GM23248 (cell line): ENCODE results near the gene ZSWIM3. TPM values are rescaled to one million over a fixed set of nuclear protein-coding genes. Genes with fewer than 3 reads are reported as not detected.
"Not testable (repeated sequence)": the region's sequence is repeated elsewhere in the genome, so short reads cannot be mapped to it uniquely, and the experiment has no call there.

Experiments
- DNase-seq: peaks from one replicate; pipeline ENCODE4 v3.0.0-alpha.2; 2015
- H2AFZ ChIP-seq: fragments of 200-600 bp; sonication (generic); 2 replicates; pipeline ENCODE4 v1.6.1; 2016; ENCODE audit warnings: antibody characterized with exemption
- H3F3A ChIP-seq: fragments of 200-600 bp; sonication (generic); 2 replicates; pipeline ENCODE4 v1.6.1; 2016; ENCODE audit warnings: mild to moderate bottlenecking, antibody characterized with exemption, mixed run types; ENCODE audit not compliant: insufficient read depth
- H3K27ac ChIP-seq: fragments of 200-600 bp; sonication (generic); 2 replicates; pipeline ENCODE4 v1.5.1; 2016; ENCODE audit warnings: mild to moderate bottlenecking
- H3K27me3 ChIP-seq: fragments of 200-600 bp; sonication (generic); replicated peaks from 2 replicates; pipeline ENCODE4 v1.6.1; 2016; ENCODE audit warnings: mild to moderate bottlenecking; ENCODE audit not compliant: insufficient read depth
- H3K36me3 ChIP-seq: fragments of 200-600 bp; sonication (generic); 2 replicates; pipeline ENCODE4 v1.6.1; 2016; ENCODE audit warnings: low read depth, mild to moderate bottlenecking
- H3K4me1 ChIP-seq: fragments of 200-600 bp; sonication (generic); 2 replicates; pipeline ENCODE4 v1.6.1; 2016; ENCODE audit warnings: mild to moderate bottlenecking; ENCODE audit not compliant: insufficient read depth
- H3K4me2 ChIP-seq: fragments of 200-600 bp; sonication (generic); one replicate; pipeline ENCODE4 v1.6.1; 2016; ENCODE audit warnings: mild to moderate bottlenecking; ENCODE audit not compliant: unreplicated experiment
- H3K4me3 ChIP-seq: fragments of 200-600 bp; sonication (generic); 2 replicates; pipeline ENCODE4 v1.5.1; 2016; ENCODE audit warnings: mild to moderate bottlenecking
- H3K79me2 ChIP-seq: fragments of 200-600 bp; sonication (generic); 2 replicates; pipeline ENCODE4 v1.6.1; 2016; ENCODE audit warnings: mild to moderate bottlenecking; ENCODE audit not compliant: insufficient read depth
- H3K9ac ChIP-seq: fragments of 200-600 bp; sonication (generic); 2 replicates; pipeline ENCODE4 v1.6.1; 2016; ENCODE audit warnings: mild to moderate bottlenecking
- H3K9me2 ChIP-seq: fragments of 200-600 bp; sonication (generic); 2 replicates; pipeline ENCODE4 v1.6.1; 2016; ENCODE audit warnings: mixed run types, mild to moderate bottlenecking, moderate library complexity; ENCODE audit not compliant: insufficient read depth
- H3K9me3 ChIP-seq: fragments of 200-600 bp; sonication (generic); one replicate; pipeline ENCODE4 v1.6.1; 2017; ENCODE audit warnings: low read depth
- H4K20me1 ChIP-seq: fragments of 200-600 bp; sonication (generic); 2 replicates; pipeline ENCODE4 v1.6.0; 2016; ENCODE audit not compliant: insufficient read depth
- EZH2 ChIP-seq: fragments of 200-600 bp; sonication (generic); IDR thresholded peaks from 2 replicates; pipeline ENCODE4 v1.6.1; 2018; ENCODE audit warnings: antibody characterized with exemption, mild to moderate bottlenecking; ENCODE audit not compliant: insufficient read depth, poor library complexity, severe bottlenecking
- EZH2phosphoT487 ChIP-seq: fragments of 200-600 bp; sonication (generic); IDR thresholded peaks from 2 replicates; pipeline ENCODE4 v1.6.1; 2018; ENCODE audit warnings: antibody characterized with exemption, moderate library complexity, mild to moderate bottlenecking, low read depth; ENCODE audit not compliant: insufficient read depth
- WGBS, 2 experiments: methylation state at CpG; one replicate each; pipeline ENCODE4 v1.1.6; 2015 to 2017; ENCODE audit warnings: low lambda C conversion rate in 2 of 2, low coverage in 1 of 2; ENCODE audit errors: missing lambda C conversion rate in 2 of 2; 5-methylcytosine and 5-hydroxymethylcytosine counted together
- in situ Hi-C: fragments of 300-500 bp; cut with MboI; formaldehyde crosslinking; loops from 2 replicates; pipeline ENCODE4 v1.15.0; 2020
- polyA plus RNA-seq: library from polyadenylated mRNA; unstranded; fragments of >200 nt; fragmentation: Nextera tagmentation; extraction: Ambion mirVana; gene quantifications from 2 replicates; pipeline ENCODE4 v1.2.1, GENCODE V29; 2016
- total RNA-seq: library from RNA; depleted of rRNA; stranded (reverse); fragments of >200 nt; shearing (Covaris generic); gene quantifications from 2 replicates; pipeline ENCODE4 v1.2.3, GENCODE V29; 2014

The ZSWIM3 gene
- total and polyA plus RNA-seq, 2 experiments from 2014 or later = 1.9 to 4.3 TPM

DNA sequence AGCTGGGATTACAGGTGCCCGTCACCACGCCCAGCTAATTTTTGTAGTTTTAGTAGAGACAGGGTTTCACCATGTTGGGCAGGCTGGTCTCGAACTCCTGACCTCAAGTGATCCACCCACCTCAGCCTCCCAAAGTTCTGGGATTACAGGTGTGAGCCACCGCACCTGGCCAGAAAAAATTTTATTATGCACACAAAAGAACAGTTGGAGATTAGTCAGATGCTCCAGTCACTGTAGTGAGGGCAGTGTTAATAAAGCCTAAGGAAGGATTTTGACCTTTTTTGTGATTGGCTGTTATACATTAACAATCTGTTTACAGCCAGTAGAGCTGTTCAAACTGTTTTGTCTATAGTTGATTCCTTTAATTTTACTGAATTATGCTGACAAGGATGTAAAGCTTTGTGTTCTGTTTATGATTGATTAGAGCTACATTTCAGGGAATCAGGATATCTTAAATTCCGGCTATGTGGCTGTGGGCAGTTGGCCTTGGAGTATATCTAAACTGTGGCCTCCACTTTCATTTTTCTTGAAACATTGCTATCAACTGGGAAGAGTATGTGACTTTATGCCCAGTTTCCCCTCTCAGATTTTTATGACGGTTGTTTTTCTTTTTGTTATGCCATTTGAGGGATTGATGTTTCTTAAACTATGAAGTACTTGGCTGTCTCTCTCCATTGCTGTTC, 9.9 kb downstream of the ZSWIM3 start:
- Histone ChIP-seq H3K36me3 (no peaks in the 10 kb centered on the region), H3K9me2 (no peaks in the 10 kb centered on the region), H4K20me1 (no peaks in the 10 kb centered on the region), H3K4me3 (peak overlapping the region; percentile 19; the same call in 1 of the 2 replicates), H3K4me1 (peaks cover 15% of the 10 kb centered on the region), H3K9me3 (no peaks in the 10 kb centered on the region), H3K27me3 (no peaks in the 10 kb centered on the region), H3F3A (peaks cover 14% of the 10 kb centered on the region; the same call in 1 of the 2 replicates), H3K4me2 (peak overlapping the region; percentile 62), H3K27ac (peak overlapping the region; percentile 75), H2AFZ (no peak overlapping the region), H3K79me2 (0 out of 2 replicates have a peak, but pooled peaks cover 3% of the 10 kb centered on the region), H3K9ac (peak overlapping the region; percentile 49)
- in situ Hi-C loops = no loop called here
- no peak for DNase-seq
- TF ChIP-seq EZH2phosphoT487 = no peak
- TF ChIP-seq EZH2 = no peak
- WGBS, 2 experiments = 93 to 94% methylated on average over 6 of the region's 6 CpGs

- Histone ChIP-seq H3F3A (peaks cover 14% of the 10 kb centered on the region; the same call in 1 of the 2 replicates), H3K27me3 (no peaks in the 10 kb centered on the region), H3K27ac (peak overlapping the region; percentile 75), H3K4me1 (peaks cover 15% of the 10 kb centered on the region), H3K4me3 (peak overlapping the region; percentile 19; the same call in 1 of the 2 replicates), H2AFZ (no peak overlapping the region), H3K4me2 (peak overlapping the region; percentile 62), H3K9ac (peak overlapping the region; percentile 49), H3K36me3 (no peaks in the 10 kb centered on the region), H3K79me2 (0 out of 2 replicates have a peak, but pooled peaks cover 3% of the 10 kb centered on the region), H3K9me2 (no peaks in the 10 kb centered on the region), H3K9me3 (no peaks in the 10 kb centered on the region), H4K20me1 (no peaks in the 10 kb centered on the region)
- peak; percentile 82 for DNase-seq
- TF ChIP-seq EZH2 (no peak), EZH2phosphoT487 (no peak)
- in situ Hi-C loops = no loop called here
These were observed 10.4 kb downstream of the ZSWIM3 start for GRCh38 chr20:45867819-45868176.

DNA sequence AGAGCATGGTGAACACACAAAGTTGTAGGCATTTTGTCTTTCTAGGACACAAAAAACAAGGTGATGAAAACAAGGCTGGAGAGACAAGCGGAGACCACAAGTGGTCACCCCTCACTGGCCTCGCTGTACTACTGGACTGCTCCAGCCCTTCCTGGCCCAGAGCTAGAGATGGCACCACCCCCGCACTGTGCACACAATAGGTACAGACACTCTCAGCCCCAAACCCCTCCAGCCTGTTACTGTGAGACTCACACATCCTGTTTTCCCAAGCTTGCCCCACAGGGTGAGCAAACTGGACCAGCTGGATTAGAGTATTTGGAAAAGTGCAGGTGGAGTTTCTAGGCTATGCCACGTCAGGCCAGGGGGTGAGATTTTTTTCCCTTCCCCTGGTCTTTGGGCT, 15.2 kb downstream of the ZSWIM3 start:
- H3K36me3 ChIP-seq = no peaks in the 10 kb centered on the region
- 84 to 92% methylated on average over 4 of the region's 4 CpGs for WGBS, 2 experiments
- no peak overlapping the region for H3K4me3 ChIP-seq
- H3K27ac ChIP-seq = no peak overlapping the region
- H4K20me1 ChIP-seq = no peaks in the 10 kb centered on the region
- peaks cover 7% of the 10 kb centered on the region; the same call in 1 of the 2 replicates for H3F3A ChIP-seq
- TF ChIP-seq EZH2phosphoT487 (no peak), EZH2 (no peak)
- H3K4me1 ChIP-seq = peaks cover 9% of the 10 kb centered on the region
- no peak overlapping the region for H3K9ac ChIP-seq
- no peak for DNase-seq
- no peak overlapping the region for H2AFZ ChIP-seq
- no peaks in the 10 kb centered on the region for H3K9me2 ChIP-seq
- no peaks in the 10 kb centered on the region for H3K9me3 ChIP-seq
- in situ Hi-C loops = no loop called here
- H3K79me2 ChIP-seq = 0 out of 2 replicates have a peak, but pooled peaks cover 3% of the 10 kb centered on the region
- H3K27me3 ChIP-seq = no peaks in the 10 kb centered on the region
- H3K4me2 ChIP-seq = no peak overlapping the region

GRCh38 chr20:45873409-45874103, 16.1 kb downstream of the ZSWIM3 start:
- no peak for TF ChIP-seq EZH2
- no peak for TF ChIP-seq EZH2phosphoT487
- Histone ChIP-seq H2AFZ (no peak overlapping the region), H4K20me1 (no peaks in the 10 kb centered on the region), H3K27me3 (no peaks in the 10 kb centered on the region), H3K4me2 (no peak overlapping the region), H3K4me3 (no peak overlapping the region), H3K9me3 (no peaks in the 10 kb centered on the region), H3K9me2 (no peaks in the 10 kb centered on the region), H3K9ac (no peak overlapping the region), H3K27ac (no peak overlapping the region), H3K79me2 (0 out of 2 replicates have a peak, but pooled peaks cover 3% of the 10 kb centered on the region), H3K36me3 (no peaks in the 10 kb centered on the region), H3K4me1 (peaks cover 5% of the 10 kb centered on the region; the same call in 1 of the 2 replicates), H3F3A (peaks cover under 1% of the 10 kb centered on the region; the same call in 1 of the 2 replicates)
- in situ Hi-C loops = no loop called here
- WGBS, 2 experiments = 95 to 97% methylated on average over 1 of the region's 1 CpG
- peak; percentile 23 for DNase-seq

DNA sequence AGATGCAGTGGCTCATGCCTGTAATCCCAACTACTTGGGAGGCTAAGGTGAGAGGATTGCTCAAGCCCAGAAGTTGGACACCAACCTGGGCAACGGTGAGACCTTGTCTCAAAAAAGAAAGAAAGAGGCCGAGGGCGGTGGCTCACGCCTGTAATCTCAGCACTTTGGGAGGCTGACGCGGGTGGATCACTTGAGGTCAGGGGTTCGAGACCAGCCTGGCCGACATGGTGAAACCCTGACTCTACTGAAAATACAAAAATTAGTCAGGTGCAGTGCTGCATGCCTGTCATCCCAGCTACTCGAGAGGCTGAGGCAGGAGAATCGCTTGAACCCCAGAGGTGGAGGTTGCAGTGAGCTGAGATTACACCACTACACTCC, 16.7 kb downstream of the ZSWIM3 start:
- H3K4me1 ChIP-seq, DNase-seq, H3K36me3 ChIP-seq, H3K9me2 ChIP-seq, H3K79me2 ChIP-seq, H3K27ac ChIP-seq, H3K4me3 ChIP-seq, H3F3A ChIP-seq, H3K27me3 ChIP-seq, H2AFZ ChIP-seq, H3K9me3 ChIP-seq, H4K20me1 ChIP-seq, H3K4me2 ChIP-seq, in situ Hi-C loops, H3K9ac ChIP-seq: not testable (repeated sequence)
- WGBS, 2 experiments = 96 to 97% methylated on average over 9 to 10 of the region's 10 CpGs
